Retinal pigment epithelial cell (primary cell): ENCODE data around the gene CACNA2D3.

ENCODE experiments used
- DNase-seq: peaks from one replicate; pipeline ENCODE4 v3.0.0-alpha.2; 2010; ENCODE audit warnings: low read depth
- H3K4me3 ChIP-seq: 2 replicates; pipeline ENCODE4 v1.5.1; 2011; ENCODE audit warnings: mild to moderate bottlenecking, low read length, control low read depth, moderate library complexity
- TF ChIP-seq, protein P1 (sequence below): conservative IDR thresholded peaks from 2 replicates; pipeline ENCODE4 v1.5.1; 2011; ENCODE audit warnings: low read depth, low read length, control low read depth, inconsistent platforms

The CACNA2D3 gene

DNA sequence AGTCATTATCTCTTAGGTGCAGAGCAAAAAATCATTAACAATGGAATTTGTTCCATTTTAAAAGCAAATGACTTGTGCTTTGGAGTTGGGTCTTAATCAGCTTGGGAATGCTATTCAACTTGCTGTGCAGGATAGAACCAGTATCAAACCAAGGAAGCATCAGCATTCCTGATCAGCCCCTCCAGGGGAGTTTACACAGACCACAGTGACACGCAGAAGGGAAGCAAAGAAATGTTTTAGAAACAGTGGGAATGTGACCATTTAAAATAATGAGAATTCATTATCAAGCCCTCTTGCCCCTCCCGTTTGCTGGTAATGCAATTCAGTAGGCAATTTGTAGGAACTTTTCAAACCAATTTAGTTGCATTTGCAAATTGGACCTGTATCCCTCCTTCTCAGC, 650.4 kb downstream of the CACNA2D3 start:
- no peak overlapping the region for H3K4me3 ChIP-seq
- TF ChIP-seq, protein P1, sequence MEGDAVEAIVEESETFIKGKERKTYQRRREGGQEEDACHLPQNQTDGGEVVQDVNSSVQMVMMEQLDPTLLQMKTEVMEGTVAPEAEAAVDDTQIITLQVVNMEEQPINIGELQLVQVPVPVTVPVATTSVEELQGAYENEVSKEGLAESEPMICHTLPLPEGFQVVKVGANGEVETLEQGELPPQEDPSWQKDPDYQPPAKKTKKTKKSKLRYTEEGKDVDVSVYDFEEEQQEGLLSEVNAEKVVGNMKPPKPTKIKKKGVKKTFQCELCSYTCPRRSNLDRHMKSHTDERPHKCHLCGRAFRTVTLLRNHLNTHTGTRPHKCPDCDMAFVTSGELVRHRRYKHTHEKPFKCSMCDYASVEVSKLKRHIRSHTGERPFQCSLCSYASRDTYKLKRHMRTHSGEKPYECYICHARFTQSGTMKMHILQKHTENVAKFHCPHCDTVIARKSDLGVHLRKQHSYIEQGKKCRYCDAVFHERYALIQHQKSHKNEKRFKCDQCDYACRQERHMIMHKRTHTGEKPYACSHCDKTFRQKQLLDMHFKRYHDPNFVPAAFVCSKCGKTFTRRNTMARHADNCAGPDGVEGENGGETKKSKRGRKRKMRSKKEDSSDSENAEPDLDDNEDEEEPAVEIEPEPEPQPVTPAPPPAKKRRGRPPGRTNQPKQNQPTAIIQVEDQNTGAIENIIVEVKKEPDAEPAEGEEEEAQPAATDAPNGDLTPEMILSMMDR: no peak
- DNase-seq: no peak

DNA sequence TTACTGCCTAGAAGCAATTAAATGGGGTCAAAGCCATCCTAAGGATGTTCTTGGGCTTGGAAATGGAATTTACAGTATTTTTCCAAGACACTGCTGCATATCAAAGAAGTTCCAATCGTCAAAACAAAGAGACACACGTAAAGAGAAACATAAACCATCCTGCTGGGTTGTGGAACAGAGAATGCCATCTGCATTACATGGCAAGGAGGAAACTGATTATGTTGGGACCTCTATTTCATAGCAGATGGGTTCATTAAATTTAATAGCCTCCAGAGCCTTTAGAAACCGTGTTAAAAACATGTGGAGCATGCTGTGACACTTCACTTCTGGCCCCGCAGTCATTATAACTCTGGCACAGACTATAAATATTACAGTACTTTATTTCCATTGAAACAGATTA, 650.9 kb downstream of the CACNA2D3 start:
- no peak overlapping the region for H3K4me3 ChIP-seq
- no peak for DNase-seq
- TF ChIP-seq, protein P1: no peak

DNA sequence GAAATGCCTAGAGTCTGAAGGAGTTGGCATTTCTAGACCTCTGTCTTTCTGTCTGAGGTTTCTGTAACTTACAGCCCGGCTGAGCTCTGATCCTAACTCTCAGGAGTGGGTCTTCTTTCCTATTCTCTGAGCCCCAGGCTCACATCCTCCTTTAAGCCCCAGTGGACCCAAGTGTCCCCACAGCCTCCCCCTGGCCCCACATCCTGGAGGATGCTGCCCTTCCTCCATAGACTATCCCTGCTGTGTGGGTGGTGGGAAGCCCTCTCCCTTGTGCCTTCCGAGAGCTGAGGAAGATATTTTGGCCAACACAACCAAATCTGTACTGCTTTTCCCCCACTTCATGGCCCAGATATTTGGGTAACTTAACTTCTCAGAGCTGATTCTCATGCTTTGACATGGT, 654.2 kb downstream of the CACNA2D3 start:
- TF ChIP-seq, protein P1: no peak
- no peak overlapping the region for H3K4me3 ChIP-seq
- DNase-seq: no peak

DNA sequence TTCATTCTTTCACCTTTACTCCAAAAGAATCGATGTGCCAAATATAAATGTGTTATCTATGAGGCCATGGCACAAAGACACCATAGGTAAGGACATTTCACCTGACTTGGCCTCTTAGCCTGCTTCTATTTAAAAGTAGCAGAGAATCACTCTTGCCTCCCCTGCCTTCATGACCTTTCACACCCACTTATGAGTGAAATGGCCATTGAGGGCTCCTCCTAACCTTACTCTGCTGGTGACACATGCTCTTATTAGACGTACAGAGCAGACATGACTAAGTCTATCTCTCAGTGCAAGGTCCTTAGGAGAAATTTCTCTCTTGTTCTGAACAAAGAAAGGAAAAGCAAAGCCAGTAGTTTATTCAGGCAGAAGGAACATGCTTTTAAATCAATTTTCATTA, 654.8 kb downstream of the CACNA2D3 start:
- no peak overlapping the region for H3K4me3 ChIP-seq
- TF ChIP-seq, protein P1: no peak
- no peak for DNase-seq

DNA sequence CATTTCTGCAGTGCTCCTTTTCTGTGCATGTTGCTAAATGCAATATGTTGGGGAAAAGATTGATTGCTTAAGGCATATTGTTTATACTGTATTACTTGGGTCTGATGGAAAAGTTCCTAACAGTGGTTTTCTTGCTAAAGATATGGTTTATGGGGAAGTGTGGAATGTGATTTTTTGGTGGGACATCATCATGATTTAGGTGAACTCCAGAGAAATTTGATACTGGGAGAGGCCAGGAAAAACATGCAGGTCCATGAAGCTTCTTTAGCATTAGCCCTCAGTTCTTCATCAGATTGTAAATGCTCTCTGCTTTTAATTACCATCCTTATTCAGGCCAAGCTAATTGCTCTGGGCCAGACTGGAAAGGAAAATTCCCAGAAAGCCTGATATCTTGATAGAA, 658.0 kb downstream of the CACNA2D3 start:
- no peak for DNase-seq
- TF ChIP-seq, protein P1: no peak
- H3K4me3 ChIP-seq: no peak overlapping the region

DNA sequence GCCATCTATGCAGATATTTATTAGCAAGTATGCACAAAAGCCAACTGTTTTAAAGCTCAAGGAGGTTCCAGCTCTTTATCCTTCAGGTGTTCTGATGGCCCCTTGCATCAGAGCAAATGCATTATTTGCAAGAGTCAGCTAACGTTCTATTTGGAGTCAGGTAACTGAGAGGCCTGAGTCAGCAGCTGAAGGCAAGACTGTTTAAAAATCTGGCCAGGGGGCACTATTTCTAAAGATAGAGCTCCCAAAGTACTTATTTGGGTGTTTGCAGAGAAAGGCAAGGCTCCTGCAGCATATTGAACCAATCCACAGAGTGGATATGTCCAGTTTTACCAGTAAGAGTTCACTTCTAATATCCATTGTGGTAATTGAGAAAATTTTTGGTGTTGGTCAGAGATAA, 659.4 kb downstream of the CACNA2D3 start:
- TF ChIP-seq, protein P1: no peak
- DNase-seq: no peak
- no peak overlapping the region for H3K4me3 ChIP-seq

DNA sequence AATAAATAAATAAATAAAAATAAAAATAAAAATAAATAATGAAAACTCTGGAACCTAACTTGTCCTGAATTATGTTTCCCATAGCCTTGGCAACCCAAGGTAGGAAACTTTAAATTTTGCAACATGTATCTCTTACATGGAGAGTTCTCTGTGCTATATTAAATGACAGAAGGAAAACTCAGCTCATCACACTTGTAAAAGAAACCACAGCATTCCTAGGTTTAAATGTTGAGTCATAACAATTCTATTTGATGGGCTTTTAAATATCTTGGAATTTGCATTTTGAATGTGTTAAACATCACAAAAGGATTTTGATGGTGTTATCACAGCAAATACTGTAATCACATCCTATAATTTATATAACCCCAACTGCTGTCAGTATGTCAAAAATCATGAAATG, 661.3 kb downstream of the CACNA2D3 start:
- no peak overlapping the region for H3K4me3 ChIP-seq
- no peak for DNase-seq
- TF ChIP-seq, protein P1: no peak
